PC-9 (cell line): ENCODE measurements around the gene KIF21B. TPM values are rescaled to one million over a fixed set of nuclear protein-coding genes. Genes with fewer than 3 reads are reported as not detected.

Experiments used
- BruUV-seq: library from RNA; stranded (reverse); fragments of 400-500 nt; replicated peaks from 2 replicates; lab custom pipeline; 2021; lab: Mats Ljungman, UMichigan
- CTCF ChIA-PET: fragments of 300-600 bp; sonication (Branson Sonifier 250); formaldehyde crosslinking; loops from one replicate; lab custom pipeline; 2022; ENCODE audit warnings: antibody characterized with exemption; lab: Charles Lee
- POLR2A ChIA-PET: fragments of 300-600 bp; sonication (Branson Sonifier 250); formaldehyde crosslinking; loops from one replicate; lab custom pipeline; 2022; ENCODE audit warnings: antibody characterized with exemption; ENCODE audit not compliant: unreplicated experiment; lab: Charles Lee
- DNase-seq, 2 experiments: peaks; one replicate each; pipeline versions ENCODE4 v3.0.0 to v3.0.0-alpha.2; 2015 to 2022; ENCODE audit warnings: mixed read lengths in 1 of 2
- H2AFZ ChIP-seq: fragments of 200-600 bp; sonication (generic); 2 replicates; pipeline ENCODE4 v1.8.1; 2017; ENCODE audit warnings: antibody characterized with exemption
- H3F3A ChIP-seq: fragments of 200-600 bp; sonication (generic); 2 replicates; pipeline ENCODE4 v1.8.1; 2017; ENCODE audit warnings: antibody characterized with exemption, mild to moderate bottlenecking, low read depth; ENCODE audit not compliant: insufficient read depth
- H3K27ac ChIP-seq: fragments of 200-600 bp; sonication (generic); 2 replicates; pipeline ENCODE4 v1.6.1; 2016; ENCODE audit warnings: mixed run types
- H3K27me3 ChIP-seq: fragments of 200-600 bp; sonication (generic); 2 replicates; pipeline ENCODE4 v1.6.1; 2016; ENCODE audit warnings: low read depth, mixed run types; ENCODE audit not compliant: insufficient read depth
- H3K36me3 ChIP-seq: fragments of 200-600 bp; sonication (generic); 2 replicates; pipeline ENCODE4 v1.6.1; 2016; ENCODE audit warnings: low read depth, mixed run types
- H3K4me1 ChIP-seq: fragments of 200-600 bp; sonication (generic); replicated peaks from 2 replicates; pipeline ENCODE4 v1.6.1; 2016; ENCODE audit warnings: mixed run types; ENCODE audit not compliant: insufficient read depth
- H3K4me2 ChIP-seq: fragments of 200-600 bp; sonication (generic); 2 replicates; pipeline ENCODE4 v1.6.1; 2017; ENCODE audit warnings: mixed run types
- H3K4me3 ChIP-seq: fragments of 200-600 bp; sonication (generic); 2 replicates; pipeline ENCODE4 v1.6.1; 2016; ENCODE audit warnings: mixed run types
- H3K79me2 ChIP-seq: fragments of 200-600 bp; sonication (generic); 2 replicates; pipeline ENCODE4 v1.6.1; 2017; ENCODE audit warnings: low read depth, mixed run types
- H3K9me2 ChIP-seq: fragments of 200-600 bp; sonication (generic); 2 replicates; pipeline ENCODE4 v1.8.1; 2017; ENCODE audit warnings: mild to moderate bottlenecking; ENCODE audit not compliant: insufficient read depth
- H3K9me3 ChIP-seq: fragments of 200-600 bp; sonication (generic); 2 replicates; pipeline ENCODE4 v1.8.1; 2016; ENCODE audit warnings: low read depth; ENCODE audit not compliant: insufficient read depth
- H4K20me1 ChIP-seq: fragments of 200-600 bp; sonication (generic); 2 replicates; pipeline ENCODE4 v1.8.1; 2017; ENCODE audit not compliant: insufficient read depth
- EZH2 ChIP-seq: fragments of 200-600 bp; sonication (generic); IDR thresholded peaks from 2 replicates; pipeline ENCODE4 v1.8.0; 2017; ENCODE audit warnings: antibody characterized with exemption, low read depth
- intact Hi-C: fragments of 100-400 bp; cut with micrococcal nuclease; formaldehyde crosslinking; loops from one replicate; pipeline ENCODE4 v1.10.0; 2022; ENCODE audit not compliant: unreplicated experiment
- total RNA-seq: library from RNA; stranded (reverse); gene quantifications from 2 replicates; pipeline ENCODE4 v1.2.3, GENCODE V29; 2021
- TF ChIP-seq, protein P1 (sequence below): fragments of 200-600 bp; sonication (generic); conservative IDR thresholded peaks from 2 replicates; pipeline ENCODE4 v1.6.1; 2017; ENCODE audit warnings: mixed run types, antibody characterized with exemption, mild to moderate bottlenecking, moderate library complexity

Gene KIF21B
- total RNA-seq, 1 experiment from 2014 or later = 3.7 TPM

DNA sequence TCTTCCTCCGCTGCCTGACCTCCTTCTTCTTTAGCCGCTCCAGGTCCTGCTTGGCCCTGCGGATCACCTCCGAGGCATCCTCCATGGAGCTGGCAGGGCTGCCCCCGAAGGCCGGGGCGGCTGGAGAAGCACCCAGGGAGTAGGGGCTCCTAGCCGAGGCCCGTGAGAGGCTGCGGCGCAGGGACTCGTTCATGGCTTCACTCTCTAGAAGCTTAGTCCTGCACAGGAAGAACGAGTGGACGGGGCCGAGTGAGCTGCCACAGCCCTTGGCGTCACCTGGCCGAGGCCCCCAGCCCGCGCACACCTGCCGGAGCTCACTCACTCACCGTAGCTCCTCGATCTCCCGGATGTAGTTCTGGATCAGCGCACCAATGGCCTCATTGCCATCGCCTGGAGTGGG, 23.1 kb downstream of the KIF21B start:
- H3F3A ChIP-seq = no peaks in the 10 kb centered on the region
- H3K4me2 ChIP-seq = no peak overlapping the region
- intact Hi-C loops = no loop called here
- no peaks in the 10 kb centered on the region for H3K4me1 ChIP-seq
- H3K36me3 ChIP-seq = no peaks in the 10 kb centered on the region
- H3K27ac ChIP-seq = no peak overlapping the region
- H3K9me2 ChIP-seq = no peaks in the 10 kb centered on the region
- H3K79me2 ChIP-seq = no peaks in the 10 kb centered on the region
- BruUV-seq = no TSS peak
- no peaks in the 10 kb centered on the region for H3K9me3 ChIP-seq
- no peaks in the 10 kb centered on the region for H3K27me3 ChIP-seq
- TF ChIP-seq, protein P1, sequence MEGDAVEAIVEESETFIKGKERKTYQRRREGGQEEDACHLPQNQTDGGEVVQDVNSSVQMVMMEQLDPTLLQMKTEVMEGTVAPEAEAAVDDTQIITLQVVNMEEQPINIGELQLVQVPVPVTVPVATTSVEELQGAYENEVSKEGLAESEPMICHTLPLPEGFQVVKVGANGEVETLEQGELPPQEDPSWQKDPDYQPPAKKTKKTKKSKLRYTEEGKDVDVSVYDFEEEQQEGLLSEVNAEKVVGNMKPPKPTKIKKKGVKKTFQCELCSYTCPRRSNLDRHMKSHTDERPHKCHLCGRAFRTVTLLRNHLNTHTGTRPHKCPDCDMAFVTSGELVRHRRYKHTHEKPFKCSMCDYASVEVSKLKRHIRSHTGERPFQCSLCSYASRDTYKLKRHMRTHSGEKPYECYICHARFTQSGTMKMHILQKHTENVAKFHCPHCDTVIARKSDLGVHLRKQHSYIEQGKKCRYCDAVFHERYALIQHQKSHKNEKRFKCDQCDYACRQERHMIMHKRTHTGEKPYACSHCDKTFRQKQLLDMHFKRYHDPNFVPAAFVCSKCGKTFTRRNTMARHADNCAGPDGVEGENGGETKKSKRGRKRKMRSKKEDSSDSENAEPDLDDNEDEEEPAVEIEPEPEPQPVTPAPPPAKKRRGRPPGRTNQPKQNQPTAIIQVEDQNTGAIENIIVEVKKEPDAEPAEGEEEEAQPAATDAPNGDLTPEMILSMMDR = no peak
- TF ChIP-seq EZH2 = no peak
- H3K4me3 ChIP-seq = no peak overlapping the region
- no peak for DNase-seq
- no peaks in the 10 kb centered on the region for H4K20me1 ChIP-seq
- no peak overlapping the region for H2AFZ ChIP-seq
- POLR2A ChIA-PET = interaction anchor here (0.7 kb wide), 1 partner anchor 20 kb away, joined by 4 read pairs; no protein-coding TSS in a partner anchor
- CTCF ChIA-PET = no interaction called here

DNA sequence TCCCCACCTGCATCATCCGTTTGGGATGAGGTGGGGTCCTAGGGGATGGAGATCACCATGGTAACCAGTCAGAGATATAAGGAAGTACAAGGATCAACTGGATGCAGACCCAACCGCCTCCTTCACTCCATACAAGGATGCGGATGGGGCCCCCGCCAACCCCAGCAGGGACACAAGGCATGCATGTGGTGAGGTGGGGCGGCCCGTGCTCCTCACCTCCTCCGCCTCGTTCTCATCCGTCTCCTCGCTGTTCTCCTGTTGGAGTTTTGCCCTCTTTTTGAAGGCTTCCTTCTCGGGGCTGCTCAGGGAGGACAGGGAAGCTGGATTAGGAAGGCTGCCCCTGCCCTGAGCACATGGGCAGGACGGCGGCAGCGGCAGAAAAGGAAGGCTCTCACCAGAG, 23.8 kb downstream of the KIF21B start:
- ChIA-PET CTCF (no interaction called here), POLR2A (no interaction called here)
- intact Hi-C loops = no loop called here
- no peaks in the 10 kb centered on the region for H3K27me3 ChIP-seq
- H3K9me3 ChIP-seq = no peaks in the 10 kb centered on the region
- no peaks in the 10 kb centered on the region for H3K36me3 ChIP-seq
- H3F3A ChIP-seq = no peaks in the 10 kb centered on the region
- no peak overlapping the region for H2AFZ ChIP-seq
- H4K20me1 ChIP-seq = no peaks in the 10 kb centered on the region
- DNase-seq = no peak
- H3K4me1 ChIP-seq = no peaks in the 10 kb centered on the region
- no peak overlapping the region for H3K4me2 ChIP-seq
- H3K79me2 ChIP-seq = no peaks in the 10 kb centered on the region
- no peak for TF ChIP-seq EZH2
- TF ChIP-seq, protein P1 = no peak
- no TSS peak for BruUV-seq
- no peaks in the 10 kb centered on the region for H3K9me2 ChIP-seq
- H3K27ac ChIP-seq = no peak overlapping the region
- no peak overlapping the region for H3K4me3 ChIP-seq

DNA sequence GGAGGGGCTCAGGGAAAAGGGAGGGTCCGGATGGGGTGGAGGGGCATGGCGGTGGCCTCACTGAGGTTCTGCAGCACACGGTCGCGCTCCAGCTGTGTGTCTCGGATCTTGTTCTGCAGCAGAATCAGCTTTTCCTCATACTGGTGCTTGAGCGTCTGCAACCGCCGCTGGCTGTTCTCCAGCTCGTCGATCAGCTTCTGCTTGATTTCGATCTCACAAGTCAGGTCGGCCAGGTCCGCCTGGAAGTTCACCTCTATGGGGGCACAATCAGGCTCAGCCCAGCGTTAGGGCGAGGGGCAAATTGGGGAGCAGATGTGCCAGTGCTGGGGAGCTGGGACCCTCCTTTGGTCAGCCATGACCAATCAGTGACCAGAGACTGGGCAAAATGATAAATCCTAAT, 25.2 kb downstream of the KIF21B start:
- POLR2A ChIA-PET = no interaction called here
- H3K4me1 ChIP-seq = no peaks in the 10 kb centered on the region
- H2AFZ ChIP-seq = no peak overlapping the region
- H3K4me2 ChIP-seq = no peak overlapping the region
- DNase-seq = no peak
- no peaks in the 10 kb centered on the region for H3K36me3 ChIP-seq
- no TSS peak for BruUV-seq
- H3F3A ChIP-seq = no peaks in the 10 kb centered on the region
- no peaks in the 10 kb centered on the region for H3K9me3 ChIP-seq
- TF ChIP-seq, protein P1 = no peak
- no peak for TF ChIP-seq EZH2
- no peak overlapping the region for H3K4me3 ChIP-seq
- no peaks in the 10 kb centered on the region for H3K27me3 ChIP-seq
- no peak overlapping the region for H3K27ac ChIP-seq
- no peaks in the 10 kb centered on the region for H3K79me2 ChIP-seq
- intact Hi-C loops = no loop called here
- H4K20me1 ChIP-seq = no peaks in the 10 kb centered on the region
- CTCF ChIA-PET = no interaction called here
- no peaks in the 10 kb centered on the region for H3K9me2 ChIP-seq
